MM.1S (cell line): ENCODE results near the gene CTSK.
"Not testable (repeated sequence)": the region's sequence is repeated elsewhere in the genome, so short reads cannot be mapped to it uniquely, and the experiment has no call there.

Experiments
- DNase-seq: peaks from one replicate; pipeline ENCODE4 v3.0.0-alpha.2; 2015
- H2AFZ ChIP-seq: fragments of 300-600 bp; sonication (generic); 2 replicates; pipeline ENCODE4 v1.6.0; 2016; ENCODE audit warnings: antibody characterized with exemption, low read length
- H3F3A ChIP-seq: fragments of 300-600 bp; sonication (generic); 2 replicates; pipeline ENCODE4 v1.6.1; 2016; ENCODE audit warnings: mild to moderate bottlenecking, antibody characterized with exemption, low read length, moderate library complexity, mixed read lengths; ENCODE audit not compliant: insufficient read depth
- H3K27ac ChIP-seq: fragments of 300-600 bp; sonication (generic); 2 replicates; pipeline ENCODE4 v1.5.1; 2016; ENCODE audit warnings: mild to moderate bottlenecking, low read length
- H3K27me3 ChIP-seq: fragments of 300-600 bp; sonication (generic); replicated peaks from 2 replicates; pipeline ENCODE4 v1.6.0; 2016; ENCODE audit warnings: low read length; ENCODE audit not compliant: insufficient read depth
- H3K36me3 ChIP-seq: fragments of 300-600 bp; sonication (generic); replicated peaks from 2 replicates; pipeline ENCODE4 v1.6.1; 2016; ENCODE audit warnings: mild to moderate bottlenecking, low read length, mixed read lengths; ENCODE audit not compliant: insufficient read depth
- H3K4me1 ChIP-seq: fragments of 300-600 bp; sonication (generic); 2 replicates; pipeline ENCODE4 v1.6.1; 2016; ENCODE audit warnings: low read length, mixed read lengths
- H3K4me2 ChIP-seq: fragments of 300-600 bp; sonication (generic); 2 replicates; pipeline ENCODE4 v1.6.0; 2016; ENCODE audit warnings: low read depth, low read length
- H3K4me3 ChIP-seq: fragments of 300-600 bp; sonication (generic); 2 replicates; pipeline ENCODE4 v1.5.1; 2016; ENCODE audit warnings: low read length, mixed read lengths
- H3K79me2 ChIP-seq: fragments of 300-600 bp; sonication (generic); 2 replicates; pipeline ENCODE4 v1.6.1; 2016; ENCODE audit warnings: mixed run types, low read length, mixed read lengths
- H3K9ac ChIP-seq: fragments of 300-600 bp; sonication (generic); 2 replicates; pipeline ENCODE4 v1.6.1; 2016; ENCODE audit warnings: low read length, mixed read lengths
- H3K9me2 ChIP-seq: fragments of 300-600 bp; sonication (generic); replicated peaks from 2 replicates; pipeline ENCODE4 v1.6.1; 2016; ENCODE audit warnings: mild to moderate bottlenecking, low read length, mixed read lengths; ENCODE audit not compliant: insufficient read depth
- H3K9me3 ChIP-seq: fragments of 300-600 bp; sonication (generic); replicated peaks from 2 replicates; pipeline ENCODE4 v1.6.1; 2016; ENCODE audit warnings: mild to moderate bottlenecking, low read length, mixed read lengths; ENCODE audit not compliant: insufficient read depth
- H4K20me1 ChIP-seq: fragments of 300-600 bp; sonication (generic); 2 replicates; pipeline ENCODE4 v1.6.1; 2016; ENCODE audit warnings: mild to moderate bottlenecking, low read length, moderate library complexity, mixed read lengths; ENCODE audit not compliant: insufficient read depth
- EZH2 ChIP-seq: fragments of 300-600 bp; sonication (generic); optimal IDR thresholded peaks from 2 replicates; pipeline ENCODE3; 2017; ENCODE audit warnings: low read depth, mild to moderate bottlenecking, antibody characterized with exemption, low read length, mixed read lengths
- EZH2phosphoT487 ChIP-seq: fragments of 300-600 bp; sonication (generic); IDR thresholded peaks from 2 replicates; pipeline ENCODE4 v1.6.1; 2018; ENCODE audit warnings: antibody characterized with exemption, low read length
- TF ChIP-seq, protein P1 (sequence below): fragments of 300-600 bp; sonication (generic); IDR thresholded peaks from 2 replicates; pipeline ENCODE4 v1.5.1; 2016; ENCODE audit warnings: antibody characterized with exemption, low read length, mixed read lengths

Gene CTSK

DNA sequence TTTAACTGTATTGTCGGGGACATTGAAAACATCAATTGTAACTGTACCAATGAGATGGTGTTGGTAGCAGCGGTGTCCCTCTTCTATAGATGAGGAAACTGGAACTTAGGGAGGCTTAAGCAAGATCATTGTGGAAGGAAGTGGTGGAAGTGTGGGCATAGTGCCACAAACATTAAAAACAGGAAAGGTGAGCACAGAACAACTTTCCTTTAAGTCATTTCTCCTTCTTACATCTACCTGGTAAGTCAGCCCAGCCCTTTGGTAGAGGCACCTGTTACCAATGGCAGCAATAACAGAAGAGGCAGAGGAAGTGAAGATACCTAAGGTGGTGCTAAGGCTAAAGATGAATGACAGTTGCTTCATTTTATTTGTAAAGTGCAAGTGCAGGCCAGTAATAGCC, 30.5 kb downstream of the CTSK start:
- TF ChIP-seq, protein P1, sequence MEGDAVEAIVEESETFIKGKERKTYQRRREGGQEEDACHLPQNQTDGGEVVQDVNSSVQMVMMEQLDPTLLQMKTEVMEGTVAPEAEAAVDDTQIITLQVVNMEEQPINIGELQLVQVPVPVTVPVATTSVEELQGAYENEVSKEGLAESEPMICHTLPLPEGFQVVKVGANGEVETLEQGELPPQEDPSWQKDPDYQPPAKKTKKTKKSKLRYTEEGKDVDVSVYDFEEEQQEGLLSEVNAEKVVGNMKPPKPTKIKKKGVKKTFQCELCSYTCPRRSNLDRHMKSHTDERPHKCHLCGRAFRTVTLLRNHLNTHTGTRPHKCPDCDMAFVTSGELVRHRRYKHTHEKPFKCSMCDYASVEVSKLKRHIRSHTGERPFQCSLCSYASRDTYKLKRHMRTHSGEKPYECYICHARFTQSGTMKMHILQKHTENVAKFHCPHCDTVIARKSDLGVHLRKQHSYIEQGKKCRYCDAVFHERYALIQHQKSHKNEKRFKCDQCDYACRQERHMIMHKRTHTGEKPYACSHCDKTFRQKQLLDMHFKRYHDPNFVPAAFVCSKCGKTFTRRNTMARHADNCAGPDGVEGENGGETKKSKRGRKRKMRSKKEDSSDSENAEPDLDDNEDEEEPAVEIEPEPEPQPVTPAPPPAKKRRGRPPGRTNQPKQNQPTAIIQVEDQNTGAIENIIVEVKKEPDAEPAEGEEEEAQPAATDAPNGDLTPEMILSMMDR, result no peak
- TF ChIP-seq EZH2phosphoT487 (no peak), EZH2 (no peak)
- Histone ChIP-seq H3K27me3 (no peaks in the 10 kb centered on the region), H4K20me1 (no peaks in the 10 kb centered on the region), H3K27ac (no peak overlapping the region), H3K9me3 (no peaks in the 10 kb centered on the region), H2AFZ (no peak overlapping the region), H3F3A (0 out of 2 replicates have a peak, but pooled peaks cover 3% of the 10 kb centered on the region), H3K79me2 (no peaks in the 10 kb centered on the region), H3K9ac (no peak overlapping the region), H3K36me3 (no peaks in the 10 kb centered on the region), H3K4me1 (no peaks in the 10 kb centered on the region), H3K9me2 (no peaks in the 10 kb centered on the region), H3K4me2 (no peak overlapping the region), H3K4me3 (no peak overlapping the region)
- no peak for DNase-seq

DNA sequence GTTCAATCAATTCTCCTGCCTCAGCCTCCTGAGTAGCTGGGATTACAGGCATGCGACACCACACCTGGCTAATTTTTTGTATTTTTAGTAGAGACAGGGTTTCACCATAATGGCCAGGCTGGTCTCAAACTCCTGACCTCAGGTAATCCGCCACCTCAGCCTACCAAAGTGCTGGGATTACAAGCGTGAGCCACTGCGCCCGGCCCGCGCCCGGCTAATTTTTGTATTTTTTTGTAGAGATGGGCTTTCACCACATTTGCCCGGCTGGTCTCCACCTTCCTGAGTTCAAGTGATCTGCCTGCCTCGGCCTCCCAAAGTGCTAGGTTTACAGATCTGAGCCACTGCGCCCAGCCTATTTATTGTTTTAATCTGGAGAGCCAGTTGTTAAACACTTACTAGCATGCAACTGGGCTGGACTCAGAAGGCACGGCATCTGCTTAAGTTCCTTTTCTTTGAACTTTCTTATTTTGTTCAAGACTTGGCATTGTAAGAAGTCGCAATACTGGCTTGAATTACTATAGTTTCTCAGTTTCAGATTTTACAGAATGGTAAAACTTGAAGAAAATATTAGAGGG, 32.0 kb downstream of the CTSK start:
- H2AFZ ChIP-seq, H3K4me1 ChIP-seq, H3K4me2 ChIP-seq, H3K27ac ChIP-seq, H3K9me2 ChIP-seq, H3K79me2 ChIP-seq, H3K36me3 ChIP-seq, H3K27me3 ChIP-seq, H3K9ac ChIP-seq, H4K20me1 ChIP-seq, H3K4me3 ChIP-seq, H3K9me3 ChIP-seq: not testable (repeated sequence)
- peaks cover 13% of the 10 kb centered on the region for H3F3A ChIP-seq
- DNase-seq, result peak; percentile 42

DNA sequence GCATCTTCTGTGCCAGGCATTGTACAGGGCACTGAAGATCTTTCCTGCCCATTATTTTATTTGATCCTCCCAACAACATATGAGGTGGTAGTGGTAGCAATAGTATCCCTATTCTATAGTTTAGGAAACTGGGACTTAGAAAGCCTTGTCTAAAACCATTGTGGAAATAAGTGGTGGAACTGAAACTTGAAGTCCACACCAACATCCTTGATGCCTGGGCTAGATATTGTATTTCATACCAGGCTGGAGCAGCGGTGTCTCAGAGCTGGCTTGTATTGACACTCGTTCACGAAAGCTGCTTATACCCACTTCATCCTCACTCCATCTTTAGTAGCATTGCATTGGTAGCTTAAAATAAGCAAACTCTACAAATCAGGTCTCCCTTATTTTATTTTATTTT, 32.8 kb downstream of the CTSK start:
- H3K4me1 ChIP-seq, result peaks cover 12% of the 10 kb centered on the region
- H3K9ac ChIP-seq, result no peak overlapping the region
- no peak overlapping the region for H3K4me2 ChIP-seq
- no peaks in the 10 kb centered on the region for H3K9me2 ChIP-seq
- H3K27ac ChIP-seq, result no peak overlapping the region
- H3K9me3 ChIP-seq, result no peaks in the 10 kb centered on the region
- H3K36me3 ChIP-seq, result no peaks in the 10 kb centered on the region
- no peak for TF ChIP-seq EZH2
- no peak for TF ChIP-seq EZH2phosphoT487
- TF ChIP-seq, protein P1, result no peak
- H3F3A ChIP-seq, result peaks cover 17% of the 10 kb centered on the region
- no peaks in the 10 kb centered on the region for H4K20me1 ChIP-seq
- H2AFZ ChIP-seq, result no peak overlapping the region
- H3K79me2 ChIP-seq, result no peaks in the 10 kb centered on the region
- no peak for DNase-seq
- H3K27me3 ChIP-seq, result peaks cover 9% of the 10 kb centered on the region
- H3K4me3 ChIP-seq, result no peak overlapping the region

DNA sequence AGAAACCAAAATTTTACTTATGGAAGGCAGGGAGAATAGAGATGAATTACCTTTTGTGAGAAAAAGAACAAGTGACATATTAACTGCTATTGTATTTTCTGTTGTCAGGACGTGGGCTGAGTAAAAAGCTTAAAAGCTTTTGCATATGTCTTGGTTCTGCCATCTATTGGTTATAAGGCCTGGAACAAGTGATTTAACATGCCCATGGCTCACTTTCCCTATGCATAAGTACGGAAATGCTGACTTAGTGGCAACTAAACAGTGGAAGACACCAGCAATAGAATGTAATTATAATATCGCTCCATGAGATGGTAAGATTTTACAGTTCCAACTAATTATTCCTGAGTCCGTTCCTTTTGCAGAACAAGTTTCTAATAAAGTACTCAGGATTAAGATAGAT, 35.7 kb downstream of the CTSK start:
- peaks cover 14% of the 10 kb centered on the region for H3K4me1 ChIP-seq
- no peak overlapping the region for H3K27ac ChIP-seq
- no peak overlapping the region for H2AFZ ChIP-seq

DNA sequence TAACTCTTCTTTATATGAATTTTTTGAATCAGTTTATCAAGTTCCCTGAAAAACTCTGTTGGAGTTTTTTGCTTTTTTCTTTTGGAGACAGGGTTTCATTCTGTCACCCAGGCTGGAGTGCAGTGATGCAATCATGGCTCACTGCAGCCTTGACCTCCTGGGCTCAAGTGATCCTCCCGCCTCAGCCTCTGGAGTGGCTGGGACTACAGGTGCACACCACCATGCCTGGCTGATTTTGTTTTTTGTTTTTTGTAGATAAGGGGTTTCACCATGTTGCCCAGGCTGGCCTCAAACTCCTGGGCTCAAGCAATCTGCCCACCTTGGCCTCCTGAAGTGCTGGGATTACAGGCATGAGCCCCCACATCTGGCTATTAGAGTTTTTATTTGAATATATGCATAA, 40.4 kb downstream of the CTSK start:
- not testable (repeated sequence) for H3K27ac ChIP-seq, H2AFZ ChIP-seq, H4K20me1 ChIP-seq, H3K79me2 ChIP-seq, H3K4me2 ChIP-seq, H3K4me3 ChIP-seq, H3K9ac ChIP-seq, H3K36me3 ChIP-seq, H3K9me2 ChIP-seq, DNase-seq, H3K9me3 ChIP-seq
- Histone ChIP-seq H3K27me3 (peaks cover 24% of the 10 kb centered on the region), H3F3A (peaks cover 18% of the 10 kb centered on the region), H3K4me1 (peaks cover 21% of the 10 kb centered on the region)

More for the DNA sequence above, 35.7 kb downstream of the CTSK start:
- Histone ChIP-seq H3K9ac (no peak overlapping the region), H3K4me3 (no peak overlapping the region), H3K79me2 (no peaks in the 10 kb centered on the region), H4K20me1 (no peaks in the 10 kb centered on the region), H3K9me3 (no peaks in the 10 kb centered on the region), H3K27me3 (peaks cover 24% of the 10 kb centered on the region), H3F3A (peaks cover 17% of the 10 kb centered on the region), H3K36me3 (no peaks in the 10 kb centered on the region), H3K4me2 (no peak overlapping the region), H3K9me2 (no peaks in the 10 kb centered on the region)
- DNase-seq, result no peak
- TF ChIP-seq EZH2phosphoT487, result no peak

DNA sequence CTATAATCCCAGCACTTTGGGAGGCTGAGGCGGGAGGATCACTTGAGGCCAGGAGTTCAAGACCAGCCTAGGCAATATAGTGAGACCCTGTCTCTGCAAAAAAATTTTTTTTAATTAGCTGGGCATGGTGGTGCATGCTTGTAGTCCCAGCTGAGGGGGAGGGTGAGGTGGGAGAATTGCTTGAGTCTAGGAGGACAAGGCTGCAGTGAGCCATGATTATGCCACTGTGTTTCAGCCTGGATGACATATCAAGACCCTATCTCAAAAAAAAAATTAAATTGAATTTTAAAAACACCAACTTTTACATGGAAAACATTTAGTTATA, 42.1 kb downstream of the CTSK start:
- Histone ChIP-seq H3K27ac (peak overlapping the region; percentile 54; the same call in 1 of the 2 replicates), H3K27me3 (peaks cover 14% of the 10 kb centered on the region; the same call in 1 of the 2 replicates), H3K9ac (peak overlapping the region; percentile 57; the same call in 1 of the 2 replicates), H3K4me3 (peak overlapping the region; percentile 65), H3K4me2 (peak overlapping the region; percentile 79), H2AFZ (peak overlapping the region; percentile 88), H3K4me1 (peaks cover 15% of the 10 kb centered on the region)
- H4K20me1 ChIP-seq, H3F3A ChIP-seq, H3K9me2 ChIP-seq, DNase-seq, H3K79me2 ChIP-seq, H3K36me3 ChIP-seq, H3K9me3 ChIP-seq: not testable (repeated sequence)
